HEK293T (cell line): ENCODE measurements around the gene ZNF277.

Experiments
- CTCF ChIA-PET: fragments of 350-600 bp; formaldehyde crosslinking; extraction: SDS; loops from one replicate; lab custom pipeline; 2021; ENCODE audit warnings: antibody characterized with exemption, inconsistent platforms; lab: Yijun Ruan, JAX
- POLR2A ChIA-PET: fragments of 350-600 bp; formaldehyde crosslinking; extraction: SDS; loops from one replicate; lab custom pipeline; 2020; ENCODE audit warnings: antibody characterized with exemption, inconsistent platforms; lab: Yijun Ruan, JAX
- DNase-seq: peaks from one replicate; pipeline ENCODE4 v3.0.0; 2012; ENCODE audit warnings: mixed read lengths; ENCODE audit errors: extremely low spot score
- ARNT ChIP-seq: fragments of 450-650 bp; IDR thresholded peaks from 2 replicates; pipeline ENCODE4 v1.6.1; 2017; ENCODE audit warnings: mild to moderate bottlenecking
- BHLHE40 ChIP-seq: fragments of 450-650 bp; IDR thresholded peaks from 2 replicates; pipeline ENCODE4 v1.6.1; 2016; ENCODE audit warnings: mild to moderate bottlenecking, moderate library complexity, borderline replicate concordance
- CTBP1 ChIP-seq: fragments of 450-650 bp; IDR thresholded peaks from 2 replicates; pipeline ENCODE4 v1.6.1; 2016; ENCODE audit warnings: borderline replicate concordance
- ELF4 ChIP-seq: fragments of 450-650 bp; IDR thresholded peaks from 2 replicates; pipeline ENCODE4 v1.6.1; 2017; ENCODE audit warnings: antibody characterized with exemption
- FOXA1 ChIP-seq: fragments of 450-650 bp; IDR thresholded peaks from 2 replicates; pipeline ENCODE4 v1.6.1; 2016; ENCODE audit warnings: mild to moderate bottlenecking
- FOXK2 ChIP-seq: fragments of 450-650 bp; IDR thresholded peaks from 2 replicates; pipeline ENCODE4 v1.6.1; 2016; ENCODE audit warnings: mild to moderate bottlenecking
- FOXM1 ChIP-seq: fragments of 450-650 bp; IDR thresholded peaks from 2 replicates; pipeline ENCODE4 v1.6.1; 2017; ENCODE audit warnings: mild to moderate bottlenecking, borderline replicate concordance
- HDGF ChIP-seq: fragments of 450-650 bp; IDR thresholded peaks from 2 replicates; pipeline ENCODE4 v1.6.1; 2017; ENCODE audit warnings: antibody characterized with exemption, borderline replicate concordance
- L3MBTL2 ChIP-seq: fragments of 450-650 bp; conservative IDR thresholded peaks from 2 replicates; pipeline ENCODE4 v1.6.1; 2016; ENCODE audit warnings: mild to moderate bottlenecking
- LEF1 ChIP-seq: fragments of 450-650 bp; IDR thresholded peaks from 2 replicates; pipeline ENCODE4 v1.6.1; 2017; ENCODE audit warnings: mild to moderate bottlenecking, borderline replicate concordance
- NFRKB ChIP-seq: fragments of 450-650 bp; IDR thresholded peaks from 2 replicates; pipeline ENCODE4 v1.6.1; 2016; ENCODE audit warnings: mild to moderate bottlenecking, moderate library complexity
- PKNOX1 ChIP-seq: fragments of 450-650 bp; IDR thresholded peaks from 2 replicates; pipeline ENCODE4 v1.6.1; 2016
- SP1 ChIP-seq: fragments of 450-650 bp; IDR thresholded peaks from 2 replicates; pipeline ENCODE4 v1.6.1; 2017
- SUZ12 ChIP-seq: fragments of 450-650 bp; IDR thresholded peaks from 2 replicates; pipeline ENCODE4 v1.6.1; 2016; ENCODE audit warnings: mild to moderate bottlenecking
- TARDBP ChIP-seq: fragments of 450-650 bp; IDR thresholded peaks from 2 replicates; pipeline ENCODE4 v1.6.1; 2016
- ZNF384 ChIP-seq: fragments of 450-650 bp; IDR thresholded peaks from 2 replicates; pipeline ENCODE4 v1.6.1; 2016

Gene ZNF277

GRCh38 chr7:112205343-112206237 is 905 bp upstream of the ZNF277 start:
- POLR2A ChIA-PET, result interaction anchor here (1.0 to 1.6 kb wide), 6 partner anchors 9 to 245 kb away, joined by 3 to 8 read pairs (median 4); partner anchors contain the start of gene IFRD1
- 0 out of 2 replicates have a peak, but pooled peaks have one; percentile 14 for TF ChIP-seq HDGF
- TF ChIP-seq CTBP1, result no peak
- CTCF ChIA-PET, result interaction anchor here (1.1 to 1.2 kb wide), 2 partner anchors 26 to 442 kb away, joined by 3 read pairs; no protein-coding TSS in a partner anchor
- DNase-seq, result peak; percentile 30

- DNase-seq, result peak; percentile 22
- POLR2A ChIA-PET, result interaction anchor here (0.8 to 1.5 kb wide), 4 partner anchors 15 to 156 kb away, joined by 3 to 4 read pairs (median 3); no protein-coding TSS in a partner anchor
- CTCF ChIA-PET, result no interaction called here
- TF ChIP-seq CTBP1 (no peak), SUZ12 (no peak), FOXA1 (no peak), HDGF (no peak), FOXM1 (no peak), ARNT (no peak), TARDBP (no peak), PKNOX1 (no peak), ZNF384 (no peak), L3MBTL2 (no peak), BHLHE40 (no peak), FOXK2 (no peak), ELF4 (no peak), SP1 (no peak), NFRKB (no peak), LEF1 (no peak)
Measured at GRCh38 chr7:112206991-112207592, 597 bp downstream of the ZNF277 start.

GRCh38 chr7:112207765-112208164 is 1.3 kb downstream of the ZNF277 start:
- TF ChIP-seq FOXM1 (no peak), FOXA1 (no peak), ARNT (no peak), BHLHE40 (no peak), ZNF384 (no peak), SP1 (no peak), ELF4 (no peak), PKNOX1 (no peak), L3MBTL2 (no peak), NFRKB (no peak), LEF1 (no peak), TARDBP (no peak), CTBP1 (no peak)
- ChIA-PET CTCF (no interaction called here), POLR2A (no interaction called here)
- no peak for DNase-seq

- DNase-seq, result no peak
- ChIA-PET POLR2A (no interaction called here), CTCF (no interaction called here)
- no peak for TF ChIP-seq NFRKB
- TF ChIP-seq FOXM1, result no peak
- no peak for TF ChIP-seq ZNF384
- TF ChIP-seq SP1, result no peak
- no peak for TF ChIP-seq FOXK2
- TF ChIP-seq HDGF, result no peak
- no peak for TF ChIP-seq LEF1
- TF ChIP-seq FOXA1, result no peak
- TF ChIP-seq ELF4, result no peak
Measured at GRCh38 chr7:112211348-112211907, 4.9 kb downstream of the ZNF277 start.

GRCh38 chr7:112212571-112212970 is 6.1 kb downstream of the ZNF277 start:
- CTCF ChIA-PET, result interaction anchor here (1.4 kb wide), 1 partner anchor 12 kb away, joined by 3 read pairs; no protein-coding TSS in a partner anchor
- no peak for DNase-seq
- POLR2A ChIA-PET, result no interaction called here
- TF ChIP-seq SP1, result no peak
- no peak for TF ChIP-seq ARNT
- no peak for TF ChIP-seq ELF4
- no peak for TF ChIP-seq FOXK2
- TF ChIP-seq PKNOX1, result no peak
- TF ChIP-seq LEF1, result no peak
- no peak for TF ChIP-seq SUZ12
- no peak for TF ChIP-seq CTBP1
- TF ChIP-seq HDGF, result no peak
- no peak for TF ChIP-seq L3MBTL2
